ENCODE data around the gene CNKSR3.
"Not testable (repeated sequence)": the region's sequence is repeated elsewhere in the genome, so short reads cannot be mapped to it uniquely, and the experiment has no call there.

The CNKSR3 gene

DNA sequence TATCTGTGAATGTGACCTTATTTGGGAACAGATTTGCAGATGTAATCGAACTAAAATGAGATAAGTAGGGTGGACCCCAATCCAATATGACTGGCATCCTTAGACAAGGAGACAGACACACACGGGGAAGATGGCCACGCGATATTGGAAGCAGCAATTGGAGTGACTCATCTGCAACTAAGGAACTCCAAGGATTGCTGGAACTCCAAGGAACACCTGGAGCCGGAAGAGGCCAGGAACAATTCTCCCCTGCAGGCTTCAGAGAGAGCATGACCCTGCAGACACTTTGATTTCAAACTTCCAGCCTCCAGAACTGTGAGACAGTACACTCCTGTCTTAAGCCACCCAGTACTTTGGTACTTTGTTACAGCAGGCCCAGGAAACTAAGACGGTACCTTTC lies 19.5 kb upstream of the CNKSR3 start:
- Histone ChIP-seq H3K36me3 (ENCODE audit: control insufficient read depth, insufficient read depth, low read length) (no peaks in the 10 kb centered on the region), H3K4me3 (ENCODE audit: low read length) (no peak overlapping the region), H3K27ac (ENCODE audit: low read length) (no peak overlapping the region), H3K27me3 (ENCODE audit: control insufficient read depth, insufficient read depth, low read length) (no peaks in the 10 kb centered on the region), H3K9me3 (ENCODE audit: control insufficient read depth, insufficient read depth, low read length) (no peaks in the 10 kb centered on the region), H3K4me1 (ENCODE audit: control insufficient read depth, insufficient read depth, low read length) (no peaks in the 10 kb centered on the region)
- WGBS (ENCODE audit: insufficient coverage, insufficient read length), result no CpG with 5 or more reads among the region's 6 CpGs
- no peak for DNase-seq (ENCODE audit: low read depth, low spot score)

DNA sequence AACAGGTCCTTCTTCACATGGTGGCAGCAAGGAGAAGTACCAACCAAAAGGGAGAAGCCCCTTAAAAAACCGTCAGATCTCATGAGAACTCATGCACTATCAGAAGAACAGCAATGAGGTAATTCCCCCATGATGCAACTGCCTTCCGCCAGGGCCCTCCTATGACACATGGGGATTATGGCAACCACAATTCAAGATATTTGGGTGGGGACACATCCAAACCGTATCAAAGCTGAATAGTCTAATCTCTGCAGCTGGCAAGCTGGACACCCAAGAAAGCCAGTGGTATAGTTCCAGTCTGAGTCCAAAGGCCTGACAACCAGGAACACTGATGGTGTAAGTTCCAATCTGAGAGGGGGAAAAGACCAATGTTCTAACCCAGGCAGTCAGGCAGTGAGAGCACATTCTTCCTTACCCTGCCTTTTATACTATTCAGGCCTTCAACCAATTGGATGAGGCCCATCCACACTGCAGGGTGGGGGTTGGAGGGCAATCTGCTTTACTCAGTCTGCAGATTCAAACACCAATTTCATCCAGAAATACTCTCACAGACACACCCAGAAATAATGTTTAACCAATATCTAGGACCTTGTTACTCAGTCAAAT lies 17.9 kb upstream of the CNKSR3 start:
- no peak overlapping the region for H3K27ac ChIP-seq (ENCODE audit: low read length)
- no peaks in the 10 kb centered on the region for H3K27me3 ChIP-seq (ENCODE audit: control insufficient read depth, insufficient read depth, low read length)
- no CpG with 5 or more reads among the region's 3 CpGs for WGBS (ENCODE audit: insufficient coverage, insufficient read length)
- H3K9me3 ChIP-seq (ENCODE audit: control insufficient read depth, insufficient read depth, low read length), result no peaks in the 10 kb centered on the region
- no peak for DNase-seq (ENCODE audit: low read depth, low spot score)
- no peaks in the 10 kb centered on the region for H3K4me1 ChIP-seq (ENCODE audit: control insufficient read depth, insufficient read depth, low read length)
- no peaks in the 10 kb centered on the region for H3K36me3 ChIP-seq (ENCODE audit: control insufficient read depth, insufficient read depth, low read length)
- no peak overlapping the region for H3K4me3 ChIP-seq (ENCODE audit: low read length)

DNA sequence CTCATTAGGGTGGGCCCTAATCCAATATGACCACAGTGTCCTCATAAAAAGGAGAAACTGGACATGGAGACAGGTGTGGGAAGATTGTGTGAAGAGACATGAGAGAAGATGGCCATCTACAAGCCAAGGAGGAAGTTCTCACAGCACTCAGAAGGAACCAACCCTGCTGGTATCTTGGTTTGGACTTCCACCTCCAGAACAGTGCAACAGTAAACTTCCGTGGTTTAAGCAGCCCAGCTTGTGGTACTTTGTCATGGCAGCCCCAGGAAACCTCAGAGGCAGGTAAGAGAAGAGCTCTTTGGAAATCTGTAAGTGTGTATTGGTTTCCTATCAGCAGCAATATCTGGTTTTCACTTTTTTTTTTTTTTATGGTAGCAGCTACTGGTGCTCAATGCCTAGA lies 16.5 kb upstream of the CNKSR3 start:
- H3K27me3 ChIP-seq (ENCODE audit: control insufficient read depth, insufficient read depth, low read length), result no peaks in the 10 kb centered on the region
- H3K9me3 ChIP-seq (ENCODE audit: control insufficient read depth, insufficient read depth, low read length), result no peaks in the 10 kb centered on the region
- H3K4me3 ChIP-seq (ENCODE audit: low read length), result no peak overlapping the region
- H3K36me3 ChIP-seq (ENCODE audit: control insufficient read depth, insufficient read depth, low read length), result no peaks in the 10 kb centered on the region
- no peaks in the 10 kb centered on the region for H3K4me1 ChIP-seq (ENCODE audit: control insufficient read depth, insufficient read depth, low read length)
- WGBS (ENCODE audit: insufficient coverage, insufficient read length), result no CpG with 5 or more reads among the region's 1 CpG
- DNase-seq (ENCODE audit: low read depth, low spot score), result no peak
- H3K27ac ChIP-seq (ENCODE audit: low read length), result no peak overlapping the region

DNA sequence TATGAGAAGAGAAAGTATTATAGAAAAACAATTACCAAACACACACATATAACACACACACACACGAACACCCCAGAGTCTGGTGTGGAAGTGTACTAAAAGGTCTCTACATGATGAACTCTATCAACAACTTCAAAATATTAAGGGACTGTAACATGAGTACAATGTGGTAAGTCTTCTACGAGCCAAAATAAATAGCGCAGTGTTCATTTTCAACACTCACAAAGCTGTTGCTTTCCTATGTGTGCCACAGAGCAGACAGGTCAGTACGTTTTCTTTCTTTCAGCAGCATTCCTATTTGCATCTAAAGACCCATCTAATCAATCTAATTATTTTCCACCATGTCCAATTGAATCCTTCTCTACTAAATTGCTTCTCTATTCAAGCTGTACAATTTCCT lies 12.1 kb upstream of the CNKSR3 start:
- H3K9me3 ChIP-seq (ENCODE audit: control insufficient read depth, insufficient read depth, low read length), result no peaks in the 10 kb centered on the region
- H3K4me1 ChIP-seq (ENCODE audit: control insufficient read depth, insufficient read depth, low read length), result no peaks in the 10 kb centered on the region
- H3K27me3 ChIP-seq (ENCODE audit: control insufficient read depth, insufficient read depth, low read length), result no peaks in the 10 kb centered on the region
- DNase-seq (ENCODE audit: low read depth, low spot score), result no peak
- no peaks in the 10 kb centered on the region for H3K36me3 ChIP-seq (ENCODE audit: control insufficient read depth, insufficient read depth, low read length)
- no CpG with 5 or more reads among the region's 4 CpGs for WGBS (ENCODE audit: insufficient coverage, insufficient read length)
- H3K27ac ChIP-seq (ENCODE audit: low read length), result no peak overlapping the region
- H3K4me3 ChIP-seq (ENCODE audit: low read length), result no peak overlapping the region

DNA sequence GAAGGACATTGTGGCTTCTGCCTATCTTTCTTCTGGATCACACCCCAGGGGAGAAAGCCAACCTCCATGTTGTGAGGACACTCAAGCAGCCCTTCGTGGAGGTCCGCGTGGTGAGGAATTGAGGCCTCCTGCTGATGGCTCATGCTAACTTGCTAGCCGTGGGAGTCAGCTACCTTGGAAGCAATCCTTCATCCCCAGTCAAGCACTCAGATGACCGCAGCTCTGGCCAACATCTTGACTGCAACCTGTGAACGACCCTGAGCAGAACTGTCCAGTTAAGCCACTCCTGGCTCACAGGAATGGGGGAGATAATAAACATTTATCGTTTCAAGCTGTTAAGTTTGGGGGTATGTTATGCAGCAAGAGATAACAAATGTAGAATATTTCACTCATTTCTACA lies 10.9 kb upstream of the CNKSR3 start:
- no CpG with 5 or more reads among the region's 7 CpGs for WGBS (ENCODE audit: insufficient coverage, insufficient read length)
- no peak for DNase-seq (ENCODE audit: low read depth, low spot score)
- no peaks in the 10 kb centered on the region for H3K36me3 ChIP-seq (ENCODE audit: control insufficient read depth, insufficient read depth, low read length)
- no peak overlapping the region for H3K27ac ChIP-seq (ENCODE audit: low read length)
- no peaks in the 10 kb centered on the region for H3K9me3 ChIP-seq (ENCODE audit: control insufficient read depth, insufficient read depth, low read length)
- H3K27me3 ChIP-seq (ENCODE audit: control insufficient read depth, insufficient read depth, low read length), result no peaks in the 10 kb centered on the region
- no peaks in the 10 kb centered on the region for H3K4me1 ChIP-seq (ENCODE audit: control insufficient read depth, insufficient read depth, low read length)
- no peak overlapping the region for H3K4me3 ChIP-seq (ENCODE audit: low read length)

DNA sequence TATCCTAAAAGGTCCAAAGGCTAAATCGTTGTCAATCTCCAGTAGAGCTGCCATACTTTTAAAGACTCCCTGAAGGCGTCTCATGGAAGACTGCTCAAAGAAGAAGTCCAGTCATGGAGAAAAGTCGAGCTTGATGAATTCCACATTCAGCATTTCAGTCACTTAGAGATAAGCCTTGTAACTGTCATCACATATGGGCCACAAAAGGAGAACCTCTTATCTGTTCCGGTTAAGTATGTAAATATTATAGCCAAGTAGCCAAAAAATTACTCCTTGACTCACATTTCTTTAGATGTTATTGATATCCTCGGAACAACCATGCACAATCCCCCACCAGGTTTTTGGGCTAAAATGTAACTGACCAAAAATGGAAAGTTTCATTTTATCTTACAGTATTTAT lies 9.8 kb upstream of the CNKSR3 start:
- no peaks in the 10 kb centered on the region for H3K9me3 ChIP-seq (ENCODE audit: control insufficient read depth, insufficient read depth, low read length)
- no peak for DNase-seq (ENCODE audit: low read depth, low spot score)
- no peak overlapping the region for H3K27ac ChIP-seq (ENCODE audit: low read length)
- no CpG with 5 or more reads among the region's 5 CpGs for WGBS (ENCODE audit: insufficient coverage, insufficient read length)
- H3K27me3 ChIP-seq (ENCODE audit: control insufficient read depth, insufficient read depth, low read length), result no peaks in the 10 kb centered on the region
- H3K36me3 ChIP-seq (ENCODE audit: control insufficient read depth, insufficient read depth, low read length), result no peaks in the 10 kb centered on the region
- no peaks in the 10 kb centered on the region for H3K4me1 ChIP-seq (ENCODE audit: control insufficient read depth, insufficient read depth, low read length)
- H3K4me3 ChIP-seq (ENCODE audit: low read length), result no peak overlapping the region

DNA sequence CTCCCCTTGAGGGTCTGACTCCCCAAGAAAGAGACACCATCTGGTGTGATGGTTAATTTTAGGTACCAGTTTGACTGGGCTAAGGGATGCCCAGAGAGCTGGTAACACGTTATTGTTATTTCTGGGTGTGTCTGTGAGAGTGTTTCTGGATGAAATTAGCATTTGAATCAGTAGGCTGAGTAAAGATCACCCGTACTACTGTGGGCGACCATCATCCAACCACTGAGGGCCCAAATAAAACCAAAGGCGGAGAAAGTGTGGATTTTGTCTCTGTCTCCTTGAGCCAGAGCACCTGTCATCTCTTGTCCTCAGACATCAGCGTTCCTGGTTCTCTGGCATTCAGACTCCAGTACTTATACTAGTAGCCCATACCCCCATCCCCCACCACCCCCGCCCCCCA lies 7.9 kb upstream of the CNKSR3 start:
- Histone ChIP-seq H3K27me3 (ENCODE audit: control insufficient read depth, insufficient read depth, low read length) (no peaks in the 10 kb centered on the region), H3K27ac (ENCODE audit: low read length) (no peak overlapping the region), H3K9me3 (ENCODE audit: control insufficient read depth, insufficient read depth, low read length) (no peaks in the 10 kb centered on the region), H3K4me3 (ENCODE audit: low read length) (no peak overlapping the region), H3K4me1 (ENCODE audit: control insufficient read depth, insufficient read depth, low read length) (no peaks in the 10 kb centered on the region), H3K36me3 (ENCODE audit: control insufficient read depth, insufficient read depth, low read length) (no peaks in the 10 kb centered on the region)
- no peak for DNase-seq (ENCODE audit: low read depth, low spot score)
- no CpG with 5 or more reads among the region's 6 CpGs for WGBS (ENCODE audit: insufficient coverage, insufficient read length)

DNA sequence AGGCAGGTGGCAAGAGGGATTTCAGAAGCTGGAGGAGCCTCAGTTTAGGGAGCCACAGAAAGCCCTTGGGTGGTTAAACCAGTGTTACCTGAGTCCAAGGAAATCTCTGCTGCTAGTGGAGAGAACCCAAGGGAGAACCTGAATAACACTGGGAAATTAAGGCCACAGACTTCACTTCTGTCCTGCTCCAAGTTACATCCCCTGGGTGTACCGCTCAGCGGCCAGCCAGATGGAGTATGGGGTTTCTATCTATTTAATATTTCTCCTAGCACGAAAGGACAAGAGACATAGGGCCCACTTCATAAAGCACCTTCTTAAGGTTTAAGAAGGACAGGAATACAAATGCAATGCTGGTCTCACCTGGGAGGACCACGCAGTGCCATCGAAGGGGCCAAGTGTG lies 5.8 kb upstream of the CNKSR3 start:
- Histone ChIP-seq H3K36me3 (ENCODE audit: control insufficient read depth, insufficient read depth, low read length) (no peaks in the 10 kb centered on the region), H3K4me3 (ENCODE audit: low read length) (no peak overlapping the region), H3K27ac (ENCODE audit: low read length) (no peak overlapping the region), H3K27me3 (ENCODE audit: control insufficient read depth, insufficient read depth, low read length) (no peaks in the 10 kb centered on the region), H3K4me1 (ENCODE audit: control insufficient read depth, insufficient read depth, low read length) (no peaks in the 10 kb centered on the region), H3K9me3 (ENCODE audit: control insufficient read depth, insufficient read depth, low read length) (no peaks in the 10 kb centered on the region)
- no CpG with 5 or more reads among the region's 5 CpGs for WGBS (ENCODE audit: insufficient coverage, insufficient read length)
- DNase-seq (ENCODE audit: low read depth, low spot score), result no peak

DNA sequence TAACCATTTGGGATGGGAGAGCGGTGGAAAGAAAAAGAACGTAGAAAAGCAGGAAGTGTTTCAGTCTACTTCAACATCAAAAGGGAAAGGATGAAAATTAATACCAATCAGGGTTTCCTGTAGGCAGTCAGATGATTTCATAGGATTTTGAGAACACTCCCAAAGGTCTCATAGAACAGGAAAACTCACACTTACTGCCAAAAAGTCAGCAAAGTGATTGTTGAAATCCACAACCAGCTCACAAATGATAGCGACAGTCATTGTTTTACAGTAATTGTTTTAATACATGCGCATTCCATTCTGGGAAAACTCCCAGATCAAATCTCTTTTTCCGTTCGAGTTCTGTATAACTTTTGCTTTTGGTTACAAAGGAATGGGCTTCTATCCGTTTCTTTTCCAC lies 5.3 kb upstream of the CNKSR3 start:
- Histone ChIP-seq H3K4me3 (ENCODE audit: low read length) (no peak overlapping the region), H3K4me1 (ENCODE audit: control insufficient read depth, insufficient read depth, low read length) (no peaks in the 10 kb centered on the region), H3K9me3 (ENCODE audit: control insufficient read depth, insufficient read depth, low read length) (no peaks in the 10 kb centered on the region), H3K36me3 (ENCODE audit: control insufficient read depth, insufficient read depth, low read length) (no peaks in the 10 kb centered on the region), H3K27ac (ENCODE audit: low read length) (no peak overlapping the region), H3K27me3 (ENCODE audit: control insufficient read depth, insufficient read depth, low read length) (no peaks in the 10 kb centered on the region)
- DNase-seq (ENCODE audit: low read depth, low spot score), result no peak
- no CpG with 5 or more reads among the region's 7 CpGs for WGBS (ENCODE audit: insufficient coverage, insufficient read length)

DNA sequence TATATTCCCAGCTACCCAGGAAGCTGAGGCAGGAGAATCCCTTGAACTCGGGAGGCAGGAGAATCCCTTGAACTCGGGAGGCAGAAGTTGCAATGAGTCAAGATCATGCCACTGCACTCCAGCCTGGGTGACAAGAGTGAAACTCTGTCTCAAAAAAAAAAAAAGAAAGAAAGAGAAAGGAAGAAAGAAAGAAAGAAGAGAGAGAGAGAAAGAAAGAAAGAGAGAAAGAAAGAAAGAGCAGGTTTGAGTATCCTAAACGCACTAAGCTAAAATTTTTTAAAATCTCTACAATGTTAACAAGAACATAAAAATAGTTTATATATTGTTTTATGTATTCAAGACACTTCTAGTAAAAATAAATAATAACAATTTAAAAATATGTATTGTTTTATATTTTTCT lies 4.6 kb upstream of the CNKSR3 start:
- WGBS (ENCODE audit: insufficient coverage, insufficient read length), result no CpG with 5 or more reads among the region's 3 CpGs
- DNase-seq (ENCODE audit: low read depth, low spot score); H3K4me3 ChIP-seq (ENCODE audit: low read length); H3K4me1 ChIP-seq (ENCODE audit: control insufficient read depth, insufficient read depth, low read length); H3K9me3 ChIP-seq (ENCODE audit: control insufficient read depth, insufficient read depth, low read length); H3K27ac ChIP-seq (ENCODE audit: low read length); H3K27me3 ChIP-seq (ENCODE audit: control insufficient read depth, insufficient read depth, low read length); H3K36me3 ChIP-seq (ENCODE audit: control insufficient read depth, insufficient read depth, low read length): not testable (repeated sequence)

DNA sequence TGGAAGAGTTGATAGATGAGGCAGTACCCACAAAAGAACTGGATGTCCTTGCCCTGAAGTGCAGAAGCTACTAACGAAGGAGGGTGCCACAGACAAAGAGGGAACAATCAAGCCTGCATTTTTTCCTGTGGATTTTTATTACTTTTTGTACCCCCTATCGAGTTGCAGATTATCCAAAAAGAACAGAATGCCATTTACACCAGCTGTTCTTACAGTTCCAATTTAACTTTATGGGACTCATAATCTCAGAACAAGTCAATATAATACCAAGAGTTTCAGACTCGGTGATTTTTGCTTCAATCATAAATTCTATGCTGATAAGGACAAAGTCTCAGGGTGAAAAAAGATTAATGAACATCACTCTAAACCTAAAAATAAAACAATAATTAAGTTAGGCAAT lies 4.0 kb upstream of the CNKSR3 start:
- Histone ChIP-seq H3K4me3 (ENCODE audit: low read length) (no peak overlapping the region), H3K4me1 (ENCODE audit: control insufficient read depth, insufficient read depth, low read length) (no peaks in the 10 kb centered on the region), H3K27ac (ENCODE audit: low read length) (no peak overlapping the region), H3K27me3 (ENCODE audit: control insufficient read depth, insufficient read depth, low read length) (no peaks in the 10 kb centered on the region), H3K36me3 (ENCODE audit: control insufficient read depth, insufficient read depth, low read length) (no peaks in the 10 kb centered on the region), H3K9me3 (ENCODE audit: control insufficient read depth, insufficient read depth, low read length) (no peaks in the 10 kb centered on the region)
- no CpG with 5 or more reads among the region's 3 CpGs for WGBS (ENCODE audit: insufficient coverage, insufficient read length)
- DNase-seq (ENCODE audit: low read depth, low spot score), result no peak

Measured in iPS DF 6.9 (cell line).